ENCODE data around the gene COL4A1.

The COL4A1 gene

DNA sequence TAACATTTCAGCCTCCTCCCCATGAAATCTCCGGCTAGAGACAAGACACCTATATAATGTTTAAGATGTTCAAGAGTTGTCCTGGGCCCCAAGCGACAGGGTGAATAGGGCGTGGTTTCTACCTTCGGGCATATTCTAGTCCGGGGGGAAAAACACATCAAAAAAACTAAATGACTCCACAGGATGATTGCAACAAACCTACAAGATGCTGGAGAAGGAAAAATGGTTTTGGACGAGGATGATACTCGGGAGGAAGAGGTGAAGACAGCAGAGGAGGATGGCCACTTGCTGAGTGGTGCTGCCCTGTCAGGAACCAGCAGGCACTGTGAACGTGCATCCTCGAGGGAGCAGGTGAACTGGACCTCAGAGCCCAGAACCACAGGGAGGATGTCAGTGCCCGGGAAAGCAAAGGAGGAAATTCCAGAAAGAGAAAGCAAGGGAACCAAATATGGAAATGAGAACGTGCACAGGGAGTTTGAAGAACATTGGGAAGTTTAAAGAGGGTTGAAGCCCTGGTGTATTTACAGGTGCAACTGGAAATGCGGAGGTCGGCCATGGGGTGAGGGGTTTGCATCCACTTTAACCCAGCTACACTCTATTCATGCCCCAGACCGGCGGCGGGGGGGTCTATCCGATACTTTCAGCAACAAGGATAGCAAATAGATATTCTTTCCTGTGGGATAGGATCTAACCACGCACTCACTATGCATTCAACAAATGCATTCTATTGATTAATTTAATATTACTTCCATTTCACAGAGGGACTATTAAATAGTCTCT lies 50.6 kb downstream of the COL4A1 start:
- DNase-seq: no peak

DNA sequence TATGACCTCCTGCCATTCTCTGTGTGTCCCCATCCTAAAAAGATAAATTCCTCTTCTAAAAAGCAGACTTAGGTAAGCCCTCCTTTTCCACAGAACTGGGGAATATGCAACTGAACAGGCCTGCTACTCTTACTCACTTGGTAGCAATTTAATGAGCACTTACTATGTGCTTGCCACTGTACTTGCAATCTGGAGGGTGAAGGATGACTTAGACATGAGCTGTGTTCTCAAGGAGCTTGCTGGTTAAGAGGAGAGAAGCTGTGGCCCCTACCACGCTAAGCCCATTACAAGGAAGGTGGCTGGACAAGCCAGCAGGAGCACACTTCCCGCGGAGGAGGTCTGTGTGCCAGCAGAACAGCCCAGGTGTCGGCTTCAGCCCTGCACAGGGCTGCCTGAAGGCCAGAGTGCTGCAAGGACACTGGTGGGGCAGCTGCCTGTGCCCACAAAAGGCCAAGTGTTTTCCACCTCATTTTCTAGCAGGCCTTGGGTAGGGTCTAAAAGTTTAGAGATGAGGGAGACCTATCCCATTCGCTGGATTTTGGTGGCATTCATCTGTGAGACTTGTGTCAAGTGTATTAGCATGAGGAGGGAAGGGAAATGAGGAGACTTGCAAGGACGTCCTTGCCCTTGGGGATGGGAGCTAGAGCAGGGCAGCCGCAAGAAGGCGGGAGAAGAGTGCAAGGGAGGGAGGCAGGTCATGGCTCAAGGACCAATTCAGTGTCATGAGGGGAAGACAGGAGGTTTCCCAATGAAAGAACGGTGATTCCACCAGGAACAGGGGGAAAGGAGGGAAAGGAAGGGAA lies 52.0 kb downstream of the COL4A1 start:
- DNase-seq: no peak

DNA sequence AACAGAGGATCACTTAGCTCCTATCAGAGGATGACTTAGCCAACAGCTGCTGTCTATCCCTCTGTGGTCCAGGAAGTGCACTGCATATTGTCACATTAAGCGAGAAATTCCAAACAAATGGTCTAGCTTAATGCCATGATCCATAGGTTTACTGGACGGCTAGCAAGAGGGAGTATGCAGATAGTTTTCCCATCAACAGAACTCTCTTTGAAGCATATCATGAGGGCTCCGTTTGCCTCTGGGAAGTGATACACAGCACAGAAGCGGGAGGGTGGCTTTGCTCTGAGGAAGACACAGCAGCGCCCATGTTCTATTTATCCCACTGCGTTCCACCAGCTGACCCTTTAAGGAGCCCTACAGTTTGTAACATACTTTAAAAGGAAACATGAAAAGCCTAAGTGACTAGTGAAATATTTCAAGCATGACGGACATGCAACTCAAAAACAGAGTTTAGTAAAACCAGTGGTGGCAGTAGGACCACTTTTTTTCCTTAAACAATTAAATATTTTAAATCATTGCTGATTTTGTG lies 52.7 kb downstream of the COL4A1 start:
- DNase-seq: no peak

DNA sequence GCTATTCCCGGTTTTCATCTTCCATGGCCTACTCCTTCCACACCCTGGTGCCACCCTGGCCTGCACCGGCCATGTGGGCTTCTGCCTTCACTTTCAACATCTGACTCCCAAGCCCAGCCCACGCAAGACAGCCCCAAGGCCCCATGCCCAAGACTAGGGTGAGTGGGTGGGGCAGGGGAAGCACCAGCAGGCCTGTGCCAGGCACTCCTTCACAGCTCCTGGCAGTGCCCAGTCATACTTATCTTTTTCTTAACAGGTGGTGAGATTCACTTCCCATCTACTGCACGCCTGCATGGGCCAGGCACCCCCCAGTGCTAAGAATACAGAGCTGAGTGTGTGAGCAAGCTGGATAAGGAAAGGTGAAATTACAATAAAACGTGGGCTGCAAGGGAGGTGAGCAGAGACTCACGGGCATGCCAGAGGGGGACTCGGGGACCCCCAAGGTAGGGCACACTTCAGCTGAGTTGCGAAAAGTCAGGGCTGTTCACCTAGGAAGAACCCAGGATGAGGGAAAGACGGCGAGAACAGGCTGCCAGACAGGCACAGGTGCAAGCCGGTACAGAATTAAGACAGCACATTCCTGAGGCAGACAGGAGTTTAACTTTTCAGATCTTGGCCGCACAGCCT lies 55.7 kb downstream of the COL4A1 start:
- DNase-seq: no peak

DNA sequence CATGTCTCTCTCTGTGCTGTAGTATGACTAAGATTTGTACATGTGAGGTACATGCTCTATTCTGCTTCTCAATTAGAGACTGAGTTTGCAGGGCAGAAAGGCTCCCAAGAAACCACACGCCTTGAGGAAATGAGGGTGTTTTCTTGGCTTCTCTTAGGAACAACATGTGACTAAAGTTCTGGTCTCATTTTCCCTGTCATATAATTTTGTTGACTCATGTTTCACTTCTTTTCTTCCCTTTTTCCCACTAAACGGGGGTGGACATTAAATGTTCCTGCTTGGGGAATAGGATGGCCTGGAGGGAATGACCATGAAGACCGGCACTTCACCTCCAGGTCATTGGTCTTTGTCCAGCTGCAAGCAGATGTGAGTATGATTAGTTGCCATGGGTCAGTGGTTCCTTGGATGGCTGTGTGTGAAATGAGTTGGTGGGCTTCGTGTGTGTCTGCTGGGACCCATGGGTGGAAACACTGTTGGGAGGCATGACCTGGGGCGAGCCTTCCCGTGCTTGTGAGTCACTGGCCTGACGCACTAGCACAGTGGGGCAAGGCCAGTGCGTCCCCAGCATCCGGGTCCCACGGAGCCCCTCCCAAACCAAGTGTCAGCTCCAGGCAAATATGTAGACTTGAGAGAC lies 56.6 kb downstream of the COL4A1 start:
- no peak for DNase-seq

DNA sequence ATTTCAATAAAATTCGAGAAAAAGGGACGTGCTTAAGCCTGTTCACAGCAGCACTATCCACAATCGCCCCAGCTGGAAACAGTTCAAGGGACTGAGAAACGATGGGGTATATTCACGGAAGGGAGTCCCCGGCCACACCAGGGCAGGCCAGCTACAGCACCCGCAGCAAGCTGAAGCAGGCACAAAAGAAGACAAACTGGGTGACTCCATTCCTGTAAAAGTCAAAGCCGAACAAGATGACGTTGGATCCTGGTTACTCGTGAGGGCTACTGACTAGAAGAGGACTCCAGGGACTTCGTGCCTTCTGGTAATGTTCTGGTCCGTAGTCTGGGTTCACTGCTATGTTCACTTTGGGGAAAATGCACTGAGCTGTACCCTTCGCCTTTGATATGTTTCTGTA lies 57.6 kb downstream of the COL4A1 start:
- DNase-seq: no peak

DNA sequence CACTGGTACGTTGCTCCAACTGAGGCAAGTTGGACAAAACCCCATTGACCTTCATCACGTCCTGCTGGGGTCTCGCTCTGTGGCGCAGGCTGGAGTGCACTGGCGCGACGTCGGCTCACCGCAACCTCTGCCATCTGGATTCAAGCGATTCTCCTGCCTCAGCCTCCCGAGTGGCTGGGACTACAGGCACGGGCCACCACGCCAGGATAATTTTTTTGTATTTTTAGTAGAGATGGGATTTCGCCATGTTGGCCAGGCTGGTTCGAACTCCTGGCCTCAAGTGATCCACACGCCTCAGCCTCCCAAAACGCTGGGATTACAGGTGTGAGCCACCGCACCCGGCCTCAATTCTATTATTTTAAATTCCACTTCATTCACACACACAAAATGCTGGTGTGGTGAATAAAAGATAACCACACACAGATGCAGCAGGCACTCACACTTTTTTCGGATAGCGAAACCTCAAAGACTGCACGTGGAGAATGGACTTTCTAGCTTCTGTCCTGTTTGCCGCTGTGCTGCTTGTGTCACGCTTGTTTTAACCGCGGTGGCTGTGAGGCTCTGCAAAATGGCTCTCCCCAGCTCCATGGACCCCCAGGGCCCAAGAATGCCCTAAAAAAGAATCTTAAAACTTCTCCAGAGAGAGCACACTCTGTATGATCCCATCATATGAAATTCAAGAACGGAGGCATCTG lies 58.4 kb downstream of the COL4A1 start:
- DNase-seq: no peak

DNA sequence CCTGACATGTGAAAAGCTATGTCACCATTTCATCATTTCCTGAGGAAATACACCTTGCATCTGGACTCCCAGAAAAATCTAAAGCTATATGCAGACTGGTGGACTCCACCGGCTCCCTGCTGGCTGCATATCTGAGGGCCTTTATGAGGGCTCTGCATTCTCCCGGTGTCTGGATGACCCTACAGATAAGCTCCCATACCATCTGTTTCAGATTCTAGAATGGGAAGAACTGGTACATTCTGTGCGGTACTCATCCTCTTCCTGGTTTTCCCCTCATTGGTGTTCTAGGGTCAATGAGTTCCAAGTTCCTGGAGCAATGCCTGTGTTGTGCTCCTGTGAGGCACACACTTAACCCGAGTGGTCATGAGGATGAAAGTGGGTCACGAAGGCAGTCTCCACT lies 60.4 kb downstream of the COL4A1 start:
- DNase-seq: no peak

GRCh38 chr13:110245416-110245899 lies 61.5 kb downstream of the COL4A1 start:
- no peak for DNase-seq

GRCh38 chr13:110244976-110245375 lies 62.0 kb downstream of the COL4A1 start:
- DNase-seq: no peak

GRCh38 chr13:110244071-110244830 lies 62.7 kb downstream of the COL4A1 start:
- DNase-seq: no peak

GRCh38 chr13:110242615-110243014 lies 64.3 kb downstream of the COL4A1 start:
- DNase-seq: no peak

DNA sequence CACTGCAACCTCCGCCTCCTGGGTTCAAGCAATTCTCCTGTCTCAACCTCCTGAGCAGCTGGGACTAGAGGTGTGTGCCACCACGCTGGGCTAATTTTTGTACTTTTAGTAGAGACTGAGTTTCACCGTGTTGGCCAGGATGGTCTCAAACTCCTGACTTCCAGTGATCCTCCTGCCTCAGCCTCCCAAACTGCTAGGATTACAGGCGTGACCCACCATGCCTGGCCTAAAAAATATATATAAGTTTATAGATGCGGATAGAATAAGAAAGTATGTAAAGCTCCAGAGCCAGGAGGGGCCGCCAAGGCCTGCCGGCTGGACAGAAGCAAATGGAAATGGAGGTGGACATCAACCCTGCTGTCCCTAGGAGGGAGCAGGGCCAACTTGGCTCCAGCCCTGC lies 66.0 kb downstream of the COL4A1 start:
- DNase-seq: no peak

DNA sequence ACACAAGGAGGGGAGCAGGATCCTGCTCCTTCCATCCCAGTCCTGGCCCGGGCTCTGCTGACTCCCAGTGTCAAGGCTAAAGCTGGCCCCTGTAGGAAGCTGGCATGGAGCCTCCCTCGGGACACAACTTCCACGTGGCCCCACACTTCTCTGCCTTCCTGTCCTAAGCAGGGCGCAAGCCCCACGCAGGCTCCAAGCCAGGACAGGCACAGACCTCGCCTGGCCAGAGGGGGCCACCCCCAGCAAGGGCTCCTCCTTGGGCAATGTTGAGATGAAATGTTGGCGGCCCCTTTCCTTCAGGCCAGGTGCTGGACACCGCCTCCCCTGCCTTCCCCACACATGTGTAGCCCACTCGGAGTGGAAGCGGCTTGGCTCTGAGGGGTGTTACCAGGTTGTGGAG lies 66.6 kb downstream of the COL4A1 start:
- no peak for DNase-seq

DNA sequence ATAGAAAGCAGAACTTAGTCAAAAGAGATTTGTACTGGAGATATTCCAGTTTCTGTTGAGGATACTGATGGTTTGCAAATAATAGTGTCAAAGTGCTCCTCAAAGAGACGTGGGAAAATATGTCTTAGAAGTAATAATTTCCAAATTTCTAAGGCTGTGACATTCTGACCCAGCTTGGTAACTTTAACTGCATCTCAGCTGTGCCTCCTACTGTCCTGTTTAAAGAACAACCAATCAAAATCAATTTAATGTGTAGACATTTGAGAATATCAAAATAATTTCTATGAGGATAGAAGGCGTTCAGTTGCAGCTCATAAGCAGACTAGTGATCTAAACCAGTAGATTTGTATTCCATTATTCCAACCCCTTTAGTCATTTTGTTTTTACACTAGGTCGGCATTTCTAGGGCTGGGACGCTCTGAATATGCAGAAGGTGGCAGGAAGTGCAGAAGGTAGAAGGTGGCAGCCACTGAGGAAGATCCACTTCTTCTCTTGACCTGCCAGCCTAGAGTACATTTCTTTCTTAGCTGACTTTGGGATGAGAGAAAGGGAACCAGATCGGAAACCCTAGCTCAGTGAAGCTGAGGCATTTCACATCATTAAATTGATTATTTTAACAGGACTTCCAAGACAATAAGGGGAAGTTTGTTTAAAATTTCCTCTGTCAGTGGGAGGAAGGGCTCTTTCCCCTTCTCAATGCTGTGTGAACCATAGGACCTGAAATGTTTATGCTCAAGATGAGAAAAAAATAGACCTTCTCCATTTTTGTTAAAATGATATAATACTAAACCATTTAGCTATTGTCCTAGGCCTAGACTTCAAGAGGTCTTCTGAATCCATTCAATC lies 67.5 kb downstream of the COL4A1 start:
- no peak for DNase-seq

GRCh38 chr13:110238818-110239195 lies 68.2 kb downstream of the COL4A1 start:
- no peak for DNase-seq

GRCh38 chr13:110237875-110238817 lies 68.8 kb downstream of the COL4A1 start:
- no peak for DNase-seq

- DNase-seq: no peak
Observed at GRCh38 chr13:110236831-110237261, 70.1 kb downstream of the COL4A1 start.

- no peak for DNase-seq
Observed at GRCh38 chr13:110236431-110236830, 70.5 kb downstream of the COL4A1 start.
